ENCODE data around the gene CORIN. TPM values are rescaled to one million over a fixed set of nuclear protein-coding genes. Genes with fewer than 3 reads are reported as not detected.
A peak's percentile ranks its signal among the peaks of the same experiment; 100 is the strongest.

CORIN gene
- polyA plus RNA-seq, 2 of the 4 experiments (the other 2 are of a cell fraction): 0.03 TPM; not detected in 1

DNA sequence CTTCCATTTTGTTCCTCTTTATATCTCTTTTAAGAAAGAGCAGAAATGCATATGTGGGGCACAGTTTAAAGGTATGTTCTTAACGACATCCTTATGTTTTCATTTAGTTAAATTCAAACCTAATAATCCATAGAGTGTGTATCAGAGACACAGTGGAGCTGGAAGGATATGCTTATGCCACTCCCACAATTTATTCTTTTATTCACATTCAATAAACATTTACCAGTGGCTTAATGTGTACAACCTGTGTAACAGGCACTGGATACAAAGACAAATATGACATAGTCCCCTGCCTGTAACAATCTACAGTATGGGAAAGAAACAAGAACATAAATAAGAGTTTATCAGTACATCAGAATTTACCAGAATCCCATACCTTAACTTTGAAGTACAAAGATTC is 22.4 kb upstream of the CORIN start (continued):
- no peak for TF ChIP-seq FOSL2 (IDR thresholded peaks at IDR 0.05)
- no peak for TF ChIP-seq FOSL2 (CRISPR knock-in tag; IDR thresholded peaks at IDR 0.05)
- no peak for TF ChIP-seq RNF2 (IDR thresholded peaks at IDR 0.05; ENCODE audit: borderline replicate concordance, low read depth)
- TF ChIP-seq, protein P1, sequence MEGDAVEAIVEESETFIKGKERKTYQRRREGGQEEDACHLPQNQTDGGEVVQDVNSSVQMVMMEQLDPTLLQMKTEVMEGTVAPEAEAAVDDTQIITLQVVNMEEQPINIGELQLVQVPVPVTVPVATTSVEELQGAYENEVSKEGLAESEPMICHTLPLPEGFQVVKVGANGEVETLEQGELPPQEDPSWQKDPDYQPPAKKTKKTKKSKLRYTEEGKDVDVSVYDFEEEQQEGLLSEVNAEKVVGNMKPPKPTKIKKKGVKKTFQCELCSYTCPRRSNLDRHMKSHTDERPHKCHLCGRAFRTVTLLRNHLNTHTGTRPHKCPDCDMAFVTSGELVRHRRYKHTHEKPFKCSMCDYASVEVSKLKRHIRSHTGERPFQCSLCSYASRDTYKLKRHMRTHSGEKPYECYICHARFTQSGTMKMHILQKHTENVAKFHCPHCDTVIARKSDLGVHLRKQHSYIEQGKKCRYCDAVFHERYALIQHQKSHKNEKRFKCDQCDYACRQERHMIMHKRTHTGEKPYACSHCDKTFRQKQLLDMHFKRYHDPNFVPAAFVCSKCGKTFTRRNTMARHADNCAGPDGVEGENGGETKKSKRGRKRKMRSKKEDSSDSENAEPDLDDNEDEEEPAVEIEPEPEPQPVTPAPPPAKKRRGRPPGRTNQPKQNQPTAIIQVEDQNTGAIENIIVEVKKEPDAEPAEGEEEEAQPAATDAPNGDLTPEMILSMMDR (IDR thresholded peaks at IDR 0.05): no peak
- no peak for TF ChIP-seq GATA3 (IDR thresholded peaks at IDR 0.05; ENCODE audit: borderline replicate concordance)
- no peak for TF ChIP-seq POLR2AphosphoS2 (conservative IDR thresholded peaks at IDR 0.05; ENCODE audit: low read length)
- TF ChIP-seq ZSCAN20 (CRISPR knock-in tag; IDR thresholded peaks at IDR 0.05): no peak
- no peak for TF ChIP-seq POLR2A (IDR thresholded peaks at IDR 0.05; ENCODE audit: low read length)
- TF ChIP-seq, protein P2, sequence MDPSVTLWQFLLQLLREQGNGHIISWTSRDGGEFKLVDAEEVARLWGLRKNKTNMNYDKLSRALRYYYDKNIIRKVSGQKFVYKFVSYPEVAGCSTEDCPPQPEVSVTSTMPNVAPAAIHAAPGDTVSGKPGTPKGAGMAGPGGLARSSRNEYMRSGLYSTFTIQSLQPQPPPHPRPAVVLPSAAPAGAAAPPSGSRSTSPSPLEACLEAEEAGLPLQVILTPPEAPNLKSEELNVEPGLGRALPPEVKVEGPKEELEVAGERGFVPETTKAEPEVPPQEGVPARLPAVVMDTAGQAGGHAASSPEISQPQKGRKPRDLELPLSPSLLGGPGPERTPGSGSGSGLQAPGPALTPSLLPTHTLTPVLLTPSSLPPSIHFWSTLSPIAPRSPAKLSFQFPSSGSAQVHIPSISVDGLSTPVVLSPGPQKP (IDR thresholded peaks at IDR 0.05; ENCODE audit: low read depth, low read length): no peak

DNA sequence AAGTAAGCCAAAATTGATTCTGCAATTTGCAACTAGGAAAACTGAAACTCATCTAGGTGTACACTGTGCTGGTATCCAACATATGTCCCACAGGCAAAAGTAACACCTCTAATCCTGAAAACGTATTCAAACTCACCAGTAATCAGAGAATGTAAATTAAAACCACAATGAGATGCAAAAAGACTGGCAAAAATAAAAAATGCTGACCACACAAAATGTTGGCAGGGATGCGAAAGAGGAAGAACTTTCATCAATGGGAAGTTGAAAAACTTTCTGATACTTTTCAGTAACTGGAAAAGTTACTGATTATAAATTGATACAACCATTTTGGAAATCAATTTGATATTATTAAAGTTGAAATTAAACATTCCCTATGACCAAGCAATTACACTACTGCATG is 20.1 kb upstream of the CORIN start:
- no peak overlapping the region for H3K4me3 ChIP-seq
- no peak overlapping the region for H3K4me2 ChIP-seq
- H3K27ac ChIP-seq: no peak overlapping the region
- TF ChIP-seq RCOR1 (IDR thresholded peaks at IDR 0.05; ENCODE audit: low read depth, low read length) (no peak), MAFK (IDR thresholded peaks at IDR 0.05; ENCODE audit: partially characterized antibody) (peak; percentile 83), TP53 (CRISPR knock-in tag; IDR thresholded peaks at IDR 0.05) (no peak), CHD4 (IDR thresholded peaks at IDR 0.05; ENCODE audit: borderline replicate concordance) (no peak)
- no peaks in the 10 kb centered on the region for H3K9me3 ChIP-seq
- DNase-seq (ENCODE audit: low read depth in 1 of 2, low spot score in 1 of 2) (no peak), FAIRE-seq (no peak), ATAC-seq (no peak)
- ChIA-PET CTCF (no interaction called here), POLR2A (no interaction called here)
- 84% methylated on average over 2 of the region's 2 CpGs for WGBS (ENCODE audit: missing lambda C conversion rate)
- H3K4me1 ChIP-seq: no peaks in the 10 kb centered on the region

DNA sequence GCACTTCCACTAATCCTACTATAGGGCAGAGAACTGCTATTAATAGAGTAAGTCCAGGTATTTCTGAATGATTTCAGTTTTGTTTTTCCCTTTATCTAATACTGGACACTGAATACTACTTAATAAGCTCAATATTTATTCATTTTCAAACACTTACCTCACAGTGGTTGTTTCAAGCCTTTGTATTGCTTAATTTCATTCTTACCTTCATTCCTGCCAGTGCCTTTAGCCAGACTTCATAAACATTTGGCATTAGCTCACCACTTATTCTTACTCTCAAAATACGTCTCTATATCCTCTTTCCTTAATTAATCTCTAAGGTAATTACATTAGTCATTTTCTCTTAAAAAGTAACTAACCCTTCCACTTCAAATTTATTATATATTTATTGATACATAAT is 18.8 kb upstream of the CORIN start:
- no peak for DNase-seq (ENCODE audit: low read depth in 1 of 2, low spot score in 1 of 2)
- Histone ChIP-seq H3K4me1 (no peaks in the 10 kb centered on the region), H3K4me2 (no peak overlapping the region), H3K27ac (no peak overlapping the region), H3K4me3 (no peak overlapping the region), H3K9me3 (no peaks in the 10 kb centered on the region)
- CTCF ChIA-PET: interaction anchor here (1.2 to 1.3 kb wide), 2 partner anchors 14 to 20 kb away, joined by 3 to 4 read pairs; no protein-coding TSS in a partner anchor
- 81% methylated on average over 1 of the region's 1 CpG for WGBS (ENCODE audit: missing lambda C conversion rate)
- no peak for ATAC-seq
- FAIRE-seq: no peak
- POLR2A ChIA-PET: no interaction called here
- no peak for TF ChIP-seq ZNF302 (CRISPR knock-in tag; IDR thresholded peaks at IDR 0.05)
- TF ChIP-seq HDAC2 (IDR thresholded peaks at IDR 0.05): no peak
- TF ChIP-seq HOXB5 (CRISPR knock-in tag; IDR thresholded peaks at IDR 0.05): no peak
- no peak for TF ChIP-seq TFCP2L1 (CRISPR knock-in tag; IDR thresholded peaks at IDR 0.05)
- TF ChIP-seq, protein P2 (IDR thresholded peaks at IDR 0.05; ENCODE audit: low read depth, low read length): no peak
- no peak for TF ChIP-seq RARB (CRISPR knock-in tag; IDR thresholded peaks at IDR 0.05)
- no peak for TF ChIP-seq CBX2 (IDR thresholded peaks at IDR 0.05; ENCODE audit: borderline replicate concordance, low read depth)
- TF ChIP-seq, protein P1 (IDR thresholded peaks at IDR 0.05): no peak
- TF ChIP-seq NPAS2 (CRISPR knock-in tag; IDR thresholded peaks at IDR 0.05; ENCODE audit: borderline replicate concordance): no peak
- no peak for TF ChIP-seq RCOR1 (IDR thresholded peaks at IDR 0.05; ENCODE audit: low read depth, low read length)
- TF ChIP-seq ZSCAN20 (CRISPR knock-in tag; IDR thresholded peaks at IDR 0.05): no peak
- no peak for TF ChIP-seq CBX8 (IDR thresholded peaks at IDR 0.05)
- no peak for TF ChIP-seq JUN (IDR thresholded peaks at IDR 0.05)
- no peak for TF ChIP-seq EHF (CRISPR knock-in tag; IDR thresholded peaks at IDR 0.05)
- TF ChIP-seq CHD4 (IDR thresholded peaks at IDR 0.05; ENCODE audit: borderline replicate concordance): no peak
